Liver (tissue), 9 donors: ENCODE results near the gene PRAC1. TPM values are rescaled to one million over a fixed set of nuclear protein-coding genes. Genes with fewer than 3 reads are reported as not detected.

Experiments
- DNase-seq: peaks from one replicate; pipeline ENCODE4 v3.0.0-alpha.2; 2017; ENCODE audit warnings: low spot score
- H3K27ac ChIP-seq, 2 donors: one replicate each; pipeline ENCODE4 v1.7.0; 2013; ENCODE audit warnings: inconsistent platforms in 2 of 2, low read length in 2 of 2, control low read depth in 1 of 2, low read depth in 1 of 2, mild to moderate bottlenecking in 1 of 2
- H3K27me3 ChIP-seq, 4 donors: one replicate each; pipeline versions ENCODE4 v1.6.1 to v1.7.0; 2013; ENCODE audit warnings: low read length in 3 of 4, inconsistent platforms in 1 of 4, mild to moderate bottlenecking in 1 of 4, moderate library complexity in 1 of 4; ENCODE audit not compliant: control insufficient read depth in 4 of 4, insufficient read depth in 4 of 4
- H3K36me3 ChIP-seq, 4 donors: one replicate each; pipeline versions ENCODE4 v1.6.1 to v1.7.0; 2013; ENCODE audit warnings: low read length in 3 of 4, mild to moderate bottlenecking in 3 of 4, low read depth in 1 of 4, moderate library complexity in 1 of 4; ENCODE audit not compliant: control insufficient read depth in 4 of 4, insufficient read depth in 3 of 4
- H3K4me1 ChIP-seq, 4 donors: one replicate each; pipeline versions ENCODE4 v1.6.1 to v1.7.0; 2013; ENCODE audit warnings: low read length in 3 of 4, mild to moderate bottlenecking in 3 of 4, moderate library complexity in 1 of 4; ENCODE audit not compliant: control insufficient read depth in 4 of 4, insufficient read depth in 4 of 4
- H3K4me3 ChIP-seq, 3 donors: one replicate each; pipeline versions ENCODE4 v1.6.1 to v1.7.0; 2013; ENCODE audit warnings: low read length in 3 of 3, control low read depth in 1 of 3, low read depth in 1 of 3, mild to moderate bottlenecking in 1 of 3
- H3K9ac ChIP-seq, 2 donors: one replicate each; pipeline ENCODE4 v1.7.0; 2013; ENCODE audit warnings: low read length in 2 of 2, mild to moderate bottlenecking in 2 of 2, moderate library complexity in 2 of 2, control low read depth in 1 of 2, low read depth in 1 of 2
- H3K9me3 ChIP-seq, 4 donors: one replicate each; pipeline versions ENCODE4 v1.6.1 to v1.7.0; 2013; ENCODE audit warnings: low read length in 3 of 4; ENCODE audit not compliant: control insufficient read depth in 4 of 4
- CTCF ChIP-seq: fragments of 150-350 bp; IDR thresholded peaks from 2 replicates; pipeline ENCODE4 v1.5.1; 2017; ENCODE audit warnings: improper control_type of control experiment, low read depth, low read length; ENCODE audit not compliant: missing input control
- EGR1 ChIP-seq, 2 donors: IDR thresholded peaks; 2 replicates each; pipeline ENCODE4 v1.6.1; 2016 to 2018; ENCODE audit warnings: antibody characterized with exemption in 2 of 2, low read depth in 2 of 2
- FOXA1 ChIP-seq: IDR thresholded peaks from 2 replicates; pipeline ENCODE4 v1.6.1; 2016; ENCODE audit warnings: antibody characterized with exemption
- GABPA ChIP-seq, 2 donors: IDR thresholded peaks in 1 of 2; conservative IDR thresholded peaks in 1 of 2; 2 replicates each; pipeline ENCODE4 v1.6.1; 2016; ENCODE audit warnings: antibody characterized with exemption in 2 of 2, mild to moderate bottlenecking in 1 of 2, moderate library complexity in 1 of 2
- HNF4G ChIP-seq: IDR thresholded peaks from 2 replicates; pipeline ENCODE4 v1.6.1; 2016; ENCODE audit warnings: antibody characterized with exemption
- JUND ChIP-seq, 2 donors: IDR thresholded peaks; 2 replicates each; pipeline ENCODE4 v1.6.1; 2016; ENCODE audit warnings: antibody characterized with exemption in 2 of 2
- MAX ChIP-seq: IDR thresholded peaks from 2 replicates; pipeline ENCODE4 v1.6.1; 2016; ENCODE audit warnings: antibody characterized with exemption
- NR2F2 ChIP-seq: IDR thresholded peaks from 2 replicates; pipeline ENCODE4 v1.6.1; 2016; ENCODE audit warnings: antibody characterized with exemption
- RAD21 ChIP-seq, 2 donors: IDR thresholded peaks; 2 replicates each; pipeline ENCODE4 v1.6.1; 2016; ENCODE audit warnings: antibody characterized with exemption in 2 of 2, mild to moderate bottlenecking in 2 of 2
- REST ChIP-seq: IDR thresholded peaks from 2 replicates; pipeline ENCODE4 v1.6.1; 2016; ENCODE audit warnings: antibody characterized with exemption, mild to moderate bottlenecking
- RXRA ChIP-seq, 2 donors: IDR thresholded peaks; 2 replicates each; pipeline ENCODE4 v1.6.1; 2017 to 2018; ENCODE audit warnings: antibody characterized with exemption in 2 of 2, mild to moderate bottlenecking in 1 of 2
- TAF1 ChIP-seq: conservative IDR thresholded peaks from 2 replicates; pipeline ENCODE4 v1.6.1; 2016; ENCODE audit warnings: antibody characterized with exemption, mild to moderate bottlenecking
- YY1 ChIP-seq: IDR thresholded peaks from 2 replicates; pipeline ENCODE4 v1.6.1; 2016; ENCODE audit warnings: antibody characterized with exemption, mild to moderate bottlenecking
- ZBTB33 ChIP-seq: IDR thresholded peaks from 2 replicates; pipeline ENCODE4 v1.6.1; 2016; ENCODE audit warnings: antibody characterized with exemption
- WGBS: extraction: QIAGEN DNeasy Blood & Tissue Kit; methylation state at CpG from one replicate; pipeline ENCODE4 v1.1.7; 2013; 5-methylcytosine and 5-hydroxymethylcytosine counted together
- polyA plus RNA-seq, 2 donors: library from polyadenylated mRNA; stranded (reverse) in 1 of 2; unstranded in 1 of 2; fragments of 200-250 nt in 1 of 2; fragments of >200 nt in 1 of 2; fragmentation: Nextera tagmentation in 1 of 2; extraction: Ambion mirVana in 1 of 2; gene quantifications; one replicate each; pipeline versions ENCODE4 v1.2.1 to v1.2.3, GENCODE V29; 2013 to 2015
- total RNA-seq, 2 donors: library from RNA; depleted of rRNA; stranded (reverse); fragments of >200 nt; gene quantifications; one replicate each; pipeline ENCODE4 v1.2.3, GENCODE V29; 2014
- donor health status: healthy.
- donor health status: healthy.
- donor health status: healthy.
- donor health status: healthy.
- donor health status: healthy.

The PRAC1 gene
- total and polyA plus RNA-seq, 4 donors: not detected

GRCh38 chr17:48738424-48738802 lies 16.1 kb upstream of the PRAC1 start (continued):
- no peak for TF ChIP-seq REST
- no peak for TF ChIP-seq JUND (IDR thresholded peaks at IDR 0.05)
- TF ChIP-seq FOXA1: no peak
- no peak for TF ChIP-seq RAD21 (IDR thresholded peaks at IDR 0.05)
- no peak for TF ChIP-seq TAF1
- no peak for TF ChIP-seq RXRA (IDR thresholded peaks at IDR 0.05)
- no peak for TF ChIP-seq YY1
- no peak for TF ChIP-seq HNF4G

GRCh38 chr17:48737330-48738043 lies 15.2 kb upstream of the PRAC1 start:
- peaks cover 0 to under 1% (median 0%) of the 10 kb centered on the region in 4 donors for H3K9me3 ChIP-seq
- no peak for DNase-seq
- H3K27me3 ChIP-seq: peaks cover 7 to 35% (median 26%) of the 10 kb centered on the region in 4 donors
- 50% methylated on average over 4 of the region's 4 CpGs for WGBS
- H3K4me1 ChIP-seq: peaks cover 0 to 4% (median 2%) of the 10 kb centered on the region in 4 donors
- no peak overlapping the region for H3K9ac ChIP-seq
- H3K36me3 ChIP-seq: no peaks in the 10 kb centered on the region
- no peak overlapping the region for H3K4me3 ChIP-seq
- no peak overlapping the region for H3K27ac ChIP-seq
- TF ChIP-seq GABPA (IDR thresholded peaks at IDR 0.05 in 1 of 2, conservative IDR thresholded peaks at IDR 0.05 in 1 of 2) (no peak), CTCF (no peak), MAX (no peak), TAF1 (no peak), RAD21 (IDR thresholded peaks at IDR 0.05) (no peak), NR2F2 (no peak), ZBTB33 (no peak), HNF4G (no peak), RXRA (IDR thresholded peaks at IDR 0.05) (no peak), FOXA1 (no peak), EGR1 (IDR thresholded peaks at IDR 0.05; ENCODE audit: low read depth in 2 of 2) (no peak)
